Measurements from ENCODE around the gene CD19. TPM values are rescaled to one million over a fixed set of nuclear protein-coding genes. Genes with fewer than 3 reads are reported as not detected.
"Not testable (repeated sequence)": the region's sequence is repeated elsewhere in the genome, so short reads cannot be mapped to it uniquely, and the experiment has no call there.

The CD19 gene
- total RNA-seq, 4 donors from 2014 or later: 0.59 to 1.3 TPM; not detected in 2

DNA sequence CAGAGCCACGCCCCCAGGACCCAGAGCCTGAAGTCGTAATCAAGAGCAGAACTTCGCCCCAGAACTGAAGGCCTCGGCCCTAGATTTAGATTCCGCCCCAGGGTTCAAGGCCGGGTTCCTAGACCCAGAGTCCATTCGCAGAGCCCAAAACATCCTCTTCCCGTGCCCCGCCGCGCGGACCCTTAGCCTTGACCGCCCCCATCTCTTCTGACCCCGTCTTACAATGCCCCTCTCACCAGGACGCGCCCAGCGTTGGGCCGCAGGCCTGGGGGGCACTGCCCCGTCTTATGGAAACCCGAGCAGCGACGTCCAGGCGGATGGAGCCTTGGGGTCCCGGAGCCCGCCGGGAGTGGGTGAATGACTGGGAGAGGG is 5.0 kb downstream of the CD19 start:
- no peak for DNase-seq (ENCODE audit: low spot score in 2 of 2)
- Histone ChIP-seq H3K27ac (no peak overlapping the region), H3K36me3 (no peaks in the 10 kb centered on the region), H3K27me3 (no peaks in the 10 kb centered on the region), H3K4me1 (peaks cover 0 to 14% (median 0%) of the 10 kb centered on the region in 4 donors), H3K9me3 (no peaks in the 10 kb centered on the region), H3K4me3 (peak overlapping the region in 1 of 4 donors; percentile 33)
- TF ChIP-seq POLR2A (IDR thresholded peaks at IDR 0.05): no peak
- no peak for TF ChIP-seq EP300 (IDR thresholded peaks at IDR 0.05)
- TF ChIP-seq CTCF (IDR thresholded peaks at IDR 0.05): no peak
- 71 to 82% methylated on average over 25 to 26 of the region's 26 CpGs for WGBS, 2 donors

- H3K4me1 ChIP-seq: peaks cover 0 to 14% (median 0%) of the 10 kb centered on the region in 4 donors
- no peak for DNase-seq (ENCODE audit: low spot score in 2 of 2)
- H3K27me3 ChIP-seq: no peaks in the 10 kb centered on the region
- 74 to 79% methylated on average over 11 to 14 of the region's 14 CpGs for WGBS, 2 donors
- H3K4me3 ChIP-seq: no peak overlapping the region
- no peaks in the 10 kb centered on the region for H3K9me3 ChIP-seq
- H3K36me3 ChIP-seq: no peaks in the 10 kb centered on the region
- no peak overlapping the region for H3K27ac ChIP-seq
- TF ChIP-seq POLR2A (IDR thresholded peaks at IDR 0.05): no peak
Measured at GRCh38 chr16:28937222-28937876, 5.6 kb downstream of the CD19 start.

DNA sequence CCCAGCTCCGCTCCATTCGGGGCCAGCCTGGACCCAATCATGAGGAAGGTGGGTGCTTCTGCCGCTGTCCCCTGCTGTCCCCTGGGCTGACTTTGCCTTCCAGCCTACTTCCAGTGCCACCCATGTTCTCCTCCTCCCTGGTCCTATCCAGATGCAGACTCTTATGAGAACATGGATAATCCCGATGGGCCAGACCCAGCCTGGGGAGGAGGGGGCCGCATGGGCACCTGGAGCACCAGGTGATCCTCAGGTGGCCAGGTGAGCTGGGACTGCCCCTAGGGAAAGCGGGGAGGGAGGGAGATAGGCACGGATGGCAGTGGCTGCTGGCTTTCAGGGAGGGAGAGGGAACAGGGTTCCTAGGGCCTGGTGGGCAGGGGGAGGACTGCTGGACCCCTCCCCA is 7.0 kb downstream of the CD19 start:
- DNase-seq (ENCODE audit: low spot score in 2 of 2): no peak
- H3K4me1 ChIP-seq: peaks cover 0 to 14% (median 0%) of the 10 kb centered on the region in 4 donors
- H3K4me3 ChIP-seq: no peak overlapping the region
- no peak for TF ChIP-seq CTCF (IDR thresholded peaks at IDR 0.05)
- no peak for TF ChIP-seq POLR2A (IDR thresholded peaks at IDR 0.05)
- no peak for TF ChIP-seq EP300 (IDR thresholded peaks at IDR 0.05)
- WGBS, 2 donors: 86 to 89% methylated on average over 6 to 7 of the region's 7 CpGs
- no peaks in the 10 kb centered on the region for H3K9me3 ChIP-seq
- no peak overlapping the region for H3K27ac ChIP-seq
- no peaks in the 10 kb centered on the region for H3K36me3 ChIP-seq
- no peaks in the 10 kb centered on the region for H3K27me3 ChIP-seq

- H3K27me3 ChIP-seq; H3K36me3 ChIP-seq; H3K27ac ChIP-seq; H3K9me3 ChIP-seq; H3K4me3 ChIP-seq; DNase-seq (ENCODE audit: low spot score in 2 of 2): not testable (repeated sequence)
- WGBS, 2 donors: 89 to 92% methylated on average over 7 of the region's 7 CpGs
- peaks cover 0 to 16% (median 0%) of the 10 kb centered on the region in 4 donors for H3K4me1 ChIP-seq
Measured at GRCh38 chr16:28939825-28940224, 8.1 kb downstream of the CD19 start.

DNA sequence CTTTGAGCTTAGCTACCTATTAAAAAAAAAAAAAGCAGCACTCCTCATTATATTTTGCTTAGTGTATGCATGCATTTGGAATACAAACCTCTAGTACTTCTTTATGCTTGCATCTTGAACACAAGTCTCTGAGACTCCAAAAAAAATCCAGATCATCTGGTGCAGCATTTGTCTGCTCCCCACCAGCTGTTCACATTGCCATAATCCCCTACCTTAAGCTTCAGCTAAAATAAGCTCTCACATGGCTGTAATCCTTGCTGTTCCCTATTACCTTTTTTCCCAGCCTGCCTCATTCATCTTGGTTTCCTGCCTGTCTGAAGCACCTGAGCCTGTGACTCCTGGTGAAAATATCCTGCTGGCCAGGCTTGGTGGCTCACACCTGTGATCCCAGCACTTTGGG is 11.5 kb downstream of the CD19 start:
- DNase-seq (ENCODE audit: low spot score in 2 of 2): no peak
- H3K4me1 ChIP-seq: peaks cover 0 to 14% (median 2%) of the 10 kb centered on the region in 4 donors
- H3K27ac ChIP-seq: no peak overlapping the region
- no peak overlapping the region for H3K4me3 ChIP-seq
- no peak for TF ChIP-seq EP300 (IDR thresholded peaks at IDR 0.05)
- no peak for TF ChIP-seq POLR2A (IDR thresholded peaks at IDR 0.05)
- TF ChIP-seq CTCF (IDR thresholded peaks at IDR 0.05): no peak
- H3K36me3 ChIP-seq: no peaks in the 10 kb centered on the region
- no peaks in the 10 kb centered on the region for H3K27me3 ChIP-seq
- no peaks in the 10 kb centered on the region for H3K9me3 ChIP-seq

DNA sequence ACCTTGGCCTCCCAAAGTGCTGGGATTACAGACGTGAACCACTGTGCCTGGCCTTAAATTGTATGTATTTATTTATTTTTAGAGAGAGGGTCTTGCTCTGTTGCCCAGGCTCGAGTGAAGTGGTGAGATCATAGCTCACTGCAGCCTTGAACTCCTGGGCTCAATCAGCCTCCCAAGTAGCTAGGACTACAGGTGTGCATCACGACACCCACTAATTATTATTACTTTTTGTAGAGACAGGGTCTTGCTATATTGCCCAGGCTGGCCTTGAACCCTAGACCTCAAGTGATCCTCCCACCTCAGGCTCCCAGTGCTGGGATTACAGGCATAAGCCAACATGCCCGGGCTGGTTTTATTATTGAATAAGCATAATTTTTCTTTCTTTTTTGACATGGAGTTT is 14.9 kb downstream of the CD19 start:
- H3K4me3 ChIP-seq: no peak overlapping the region
- no peak overlapping the region for H3K27ac ChIP-seq
- no peak for TF ChIP-seq POLR2A (IDR thresholded peaks at IDR 0.05)
- no peak for TF ChIP-seq EP300 (IDR thresholded peaks at IDR 0.05)
- TF ChIP-seq CTCF (IDR thresholded peaks at IDR 0.05): no peak
- no peak for DNase-seq (ENCODE audit: low spot score in 2 of 2)
- 71% methylated on average over 4 of the region's 4 CpGs for WGBS, 2 donors
- no peaks in the 10 kb centered on the region for H3K9me3 ChIP-seq
- no peaks in the 10 kb centered on the region for H3K27me3 ChIP-seq
- H3K4me1 ChIP-seq: peaks cover 0 to 23% (median 4%) of the 10 kb centered on the region in 4 donors
- no peaks in the 10 kb centered on the region for H3K36me3 ChIP-seq
